Peyer's patch (tissue), 4 donors: ENCODE measurements around the gene ATP1A2. TPM values are rescaled to one million over a fixed set of nuclear protein-coding genes. Genes with fewer than 3 reads are reported as not detected.

Source experiments
- DNase-seq, 3 donors: peaks; one replicate each; pipeline ENCODE4 v3.0.0-alpha.2; 2017 to 2019
- H3K27ac ChIP-seq, 4 donors: fragments of 200-600 bp; sonication (generic); one replicate each; pipeline ENCODE4 v1.5.1; 2016 to 2019
- H3K27me3 ChIP-seq, 2 donors: fragments of 200-600 bp; sonication (generic); one replicate each; pipeline ENCODE4 v1.5.1; 2019
- H3K36me3 ChIP-seq, 3 donors: fragments of 200-600 bp; sonication (generic); one replicate each; pipeline ENCODE4 v1.5.1; 2016 to 2019
- H3K4me1 ChIP-seq, 4 donors: fragments of 200-600 bp; sonication (generic); one replicate each; pipeline ENCODE4 v1.5.1; 2016 to 2019
- H3K4me3 ChIP-seq, 4 donors: fragments of 200-600 bp; sonication (generic); 1 replicate in 3 of 4; 2 replicates in 1 of 4; pipeline ENCODE4 v1.5.1; 2016 to 2019; ENCODE audit warnings: mild to moderate bottlenecking in 1 of 4
- H3K9me3 ChIP-seq, 4 donors: fragments of 200-600 bp; sonication (generic); one replicate each; pipeline ENCODE4 v1.5.1; 2016 to 2019; ENCODE audit warnings: mild to moderate bottlenecking in 1 of 4
- CTCF ChIP-seq, 6 experiments: fragments of 450-650 bp in 4 of 6; fragments of 200-600 bp in 2 of 6; sonication (generic) in 1 of 6; IDR thresholded peaks; one replicate each; pipeline ENCODE4 v1.5.1; 2017 to 2019; ENCODE audit warnings: antibody characterized with exemption in 6 of 6, mild to moderate bottlenecking in 3 of 6, moderate library complexity in 1 of 6
- POLR2A ChIP-seq, 2 donors: fragments of 450-650 bp; IDR thresholded peaks; one replicate each; pipeline ENCODE4 v1.5.1; 2017; ENCODE audit warnings: antibody characterized with exemption in 2 of 2, mild to moderate bottlenecking in 2 of 2, moderate library complexity in 2 of 2
- total RNA-seq, 4 donors: library from RNA; depleted of rRNA; stranded (reverse); fragments of >200 nt; gene quantifications; one replicate each; pipeline ENCODE4 v1.1.0, GENCODE V29; 2016

ATP1A2 gene
- total RNA-seq, 4 donors from 2014 or later: 2.3 to 7.4 (median 6.0) TPM

- TF ChIP-seq CTCF (IDR thresholded peaks at IDR 0.05) (no peak), POLR2A (IDR thresholded peaks at IDR 0.05) (no peak)
- peaks cover 0 to 15% of the 10 kb centered on the region in 2 donors for H3K27me3 ChIP-seq
These were observed 32.6 kb upstream of the ATP1A2 start for GRCh38 chr1:160082926-160083325.

GRCh38 chr1:160083968-160084770 lies 31.4 kb upstream of the ATP1A2 start:
- Histone ChIP-seq H3K27me3 (peaks cover 0 to 15% of the 10 kb centered on the region in 2 donors), H3K36me3 (peaks cover 0 to 2% (median 0%) of the 10 kb centered on the region in 3 donors), H3K4me1 (peaks cover 0 to 7% (median 3%) of the 10 kb centered on the region in 4 donors), H3K4me3 (peak overlapping the region; percentile 22 to 48 (median 46)), H3K9me3 (no peaks in the 10 kb centered on the region), H3K27ac (peak overlapping the region in 1 of 4 donors; percentile 5)
- TF ChIP-seq CTCF (IDR thresholded peaks at IDR 0.05): peak; percentile 47 to 84 (median 77)
- TF ChIP-seq POLR2A (IDR thresholded peaks at IDR 0.05): no peak
- DNase-seq: peak; percentile 78 to 93 (median 91)

More at GRCh38 chr1:160082926-160083325, 32.6 kb upstream of the ATP1A2 start:
- Histone ChIP-seq H3K4me3 (no peak overlapping the region), H3K27ac (no peak overlapping the region), H3K4me1 (peaks cover 0 to 7% (median 3%) of the 10 kb centered on the region in 4 donors), H3K9me3 (no peaks in the 10 kb centered on the region), H3K36me3 (no peaks in the 10 kb centered on the region)
- DNase-seq: no peak

DNA sequence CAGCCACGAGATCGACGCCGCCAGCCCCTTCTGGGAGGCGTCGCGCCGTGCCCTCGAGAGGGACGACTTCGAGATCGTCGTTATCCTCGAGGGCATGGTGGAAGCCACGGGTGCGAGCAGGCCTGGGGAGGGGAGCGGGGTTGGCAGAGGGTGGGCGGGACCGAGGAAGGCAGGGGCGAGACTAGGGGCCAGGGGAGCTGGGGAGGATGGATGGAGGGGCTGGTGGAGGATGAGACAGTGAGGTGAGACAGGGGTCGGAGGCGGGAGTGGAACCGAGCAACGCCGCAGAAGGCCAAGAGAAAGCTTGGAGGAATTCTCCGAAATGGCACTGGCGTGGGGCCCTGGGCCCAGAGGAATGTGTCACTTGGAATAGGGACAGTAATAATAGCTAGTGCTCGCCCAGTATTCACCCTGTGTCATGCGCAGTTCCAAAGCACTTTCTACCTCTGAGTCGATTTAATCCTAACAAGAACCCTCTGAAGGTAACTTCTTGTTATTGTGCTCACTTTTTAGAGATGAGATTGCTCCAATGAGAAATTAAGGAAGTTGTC lies 30.7 kb upstream of the ATP1A2 start:
- no peak for DNase-seq
- Histone ChIP-seq H3K27me3 (peaks cover 0 to 15% of the 10 kb centered on the region in 2 donors), H3K4me1 (peaks cover 0 to 7% (median 3%) of the 10 kb centered on the region in 4 donors), H3K9me3 (no peaks in the 10 kb centered on the region), H3K36me3 (peaks cover 0 to 9% (median 0%) of the 10 kb centered on the region in 3 donors), H3K4me3 (no peak overlapping the region), H3K27ac (no peak overlapping the region)
- no peak for TF ChIP-seq CTCF (IDR thresholded peaks at IDR 0.05)
- no peak for TF ChIP-seq POLR2A (IDR thresholded peaks at IDR 0.05)

GRCh38 chr1:160085686-160086455 lies 29.7 kb upstream of the ATP1A2 start:
- Histone ChIP-seq H3K4me1 (peaks cover 0 to 7% (median 3%) of the 10 kb centered on the region in 4 donors), H3K27ac (peak overlapping the region in 1 of 4 donors; percentile 26), H3K4me3 (no peak overlapping the region), H3K9me3 (no peaks in the 10 kb centered on the region), H3K36me3 (peaks cover 0 to 17% (median 0%) of the 10 kb centered on the region in 3 donors), H3K27me3 (peaks cover 0 to 15% of the 10 kb centered on the region in 2 donors)
- peak; percentile 68 to 92 (median 86) for DNase-seq
- TF ChIP-seq POLR2A (IDR thresholded peaks at IDR 0.05): no peak
- TF ChIP-seq CTCF (IDR thresholded peaks at IDR 0.05): peak; percentile 65 to 85 (median 78)

- Histone ChIP-seq H3K4me3 (no peak overlapping the region), H3K4me1 (peaks cover 0 to 7% (median 3%) of the 10 kb centered on the region in 4 donors), H3K36me3 (peaks cover 0 to 23% (median 0%) of the 10 kb centered on the region in 3 donors), H3K27ac (peak overlapping the region in 1 of 4 donors; percentile 26), H3K9me3 (no peaks in the 10 kb centered on the region), H3K27me3 (peaks cover 0 to 11% of the 10 kb centered on the region in 2 donors)
- TF ChIP-seq POLR2A (IDR thresholded peaks at IDR 0.05) (no peak), CTCF (IDR thresholded peaks at IDR 0.05) (no peak)
- DNase-seq: no peak
These were observed 29.1 kb upstream of the ATP1A2 start for GRCh38 chr1:160086456-160086892.
